IMR-90 (cell line): ENCODE data around the gene SAMD11. TPM values are rescaled to one million over a fixed set of nuclear protein-coding genes. Genes with fewer than 3 reads are reported as not detected.

Experiments used
- ATAC-seq: fragments of 200-7000 bp; cut with Tn5 transposase; 2 replicates; pipeline ENCODE4 v1.9.1; 2020; ENCODE audit warnings: low read depth, mild to moderate bottlenecking, moderate library complexity
- BruUV-seq: library from RNA; stranded (reverse); fragments of 400-500 nt; replicated peaks from 2 replicates; lab custom pipeline; 2021; lab: Mats Ljungman, UMichigan
- CTCF ChIA-PET: fragments of 300-600 bp; formaldehyde crosslinking; extraction: SDS; loops from one replicate; lab custom pipeline; 2021; ENCODE audit warnings: antibody characterized with exemption; lab: Yijun Ruan, JAX
- POLR2A ChIA-PET: fragments of 300-600 bp; sonication (Branson Sonifier 250); formaldehyde crosslinking; loops from one replicate; lab custom pipeline; 2022; ENCODE audit warnings: antibody characterized with exemption; ENCODE audit not compliant: unreplicated experiment; lab: Charles Lee
- DNase-seq: peaks from one replicate; pipeline ENCODE4 v3.0.0; 2013
- H2AFZ ChIP-seq: replicated peaks from 2 replicates; pipeline ENCODE3; 2013; ENCODE audit warnings: low read length, mild to moderate bottlenecking; ENCODE audit not compliant: poor library complexity
- H2AK5ac ChIP-seq: 2 replicates; pipeline ENCODE4 v1.6.1; 2013; ENCODE audit warnings: low read depth, low read length, inconsistent platforms
- H2AK9ac ChIP-seq: replicated peaks from 2 replicates; pipeline ENCODE3; 2013; ENCODE audit warnings: mild to moderate bottlenecking, low read depth, low read length, moderate library complexity; ENCODE audit not compliant: poor library complexity
- H2BK120ac ChIP-seq: 2 replicates; pipeline ENCODE4 v1.6.1; 2013; ENCODE audit warnings: low read depth, low read length, inconsistent platforms
- H2BK15ac ChIP-seq: 3 replicates; pipeline ENCODE4 v1.6.1; 2013; ENCODE audit warnings: low read depth, low read length, inconsistent platforms
- H2BK20ac ChIP-seq: 2 replicates; pipeline ENCODE4 v1.6.1; 2013; ENCODE audit warnings: low read depth, mild to moderate bottlenecking, inconsistent platforms, low read length, moderate library complexity
- H2BK5ac ChIP-seq: 2 replicates; pipeline ENCODE4 v1.6.1; 2013; ENCODE audit warnings: mild to moderate bottlenecking, low read depth, low read length, inconsistent platforms; ENCODE audit not compliant: poor library complexity, severe bottlenecking
- H3K14ac ChIP-seq: replicated peaks from 2 replicates; pipeline ENCODE4 v1.6.1; 2013; ENCODE audit warnings: low read depth, low read length, inconsistent platforms
- H3K18ac ChIP-seq: 2 replicates; pipeline ENCODE4 v1.6.1; 2013; ENCODE audit warnings: low read depth, low read length, control low read depth
- H3K23ac ChIP-seq: 2 replicates; pipeline ENCODE4 v1.6.1; 2013; ENCODE audit warnings: low read depth, low read length, inconsistent platforms
- H3K27ac ChIP-seq: 2 replicates; pipeline ENCODE4 v1.5.1; 2013; ENCODE audit warnings: mild to moderate bottlenecking, control low read depth, low read length; ENCODE audit not compliant: insufficient read depth
- H3K27me3 ChIP-seq: 2 replicates; pipeline ENCODE4 v1.6.1; 2013; ENCODE audit warnings: low read length; ENCODE audit not compliant: control insufficient read depth, insufficient read depth
- H3K36me3 ChIP-seq: 2 replicates; pipeline ENCODE4 v1.6.1; 2013; ENCODE audit warnings: low read length, mixed read lengths; ENCODE audit not compliant: control insufficient read depth, insufficient read depth
- H3K4ac ChIP-seq: 2 replicates; pipeline ENCODE4 v1.6.1; 2013; ENCODE audit warnings: low read depth, low read length, inconsistent platforms
- H3K4me1 ChIP-seq: 2 replicates; pipeline ENCODE4 v1.6.1; 2013; ENCODE audit warnings: low read length, mixed read lengths; ENCODE audit not compliant: control insufficient read depth, insufficient read depth
- H3K4me2 ChIP-seq: 2 replicates; pipeline ENCODE4 v1.6.1; 2013; ENCODE audit warnings: low read depth, mild to moderate bottlenecking, control low read depth, low read length, moderate library complexity
- H3K4me3 ChIP-seq: 2 replicates; pipeline ENCODE4 v1.5.1; 2013; ENCODE audit warnings: low read depth, mild to moderate bottlenecking, control low read depth, low read length, moderate library complexity; ENCODE audit not compliant: insufficient read depth
- H3K56ac ChIP-seq: 2 replicates; pipeline ENCODE4 v1.6.1; 2013; ENCODE audit warnings: low read length, inconsistent platforms; ENCODE audit not compliant: insufficient read depth; ENCODE audit errors: extremely low read depth
- H3K79me1 ChIP-seq, 2 experiments: 2 replicates each; pipeline ENCODE4 v1.6.1; 2013; ENCODE audit warnings: low read length in 2 of 2, inconsistent platforms in 1 of 2, low read depth in 1 of 2
- H3K9ac ChIP-seq: 2 replicates; pipeline ENCODE4 v1.6.1; 2013; ENCODE audit warnings: low read depth, low read length, control low read depth
- H3K9me1 ChIP-seq: 2 replicates; pipeline ENCODE4 v1.6.1; 2013; ENCODE audit warnings: low read length, inconsistent platforms; ENCODE audit not compliant: insufficient read depth
- H3K9me3 ChIP-seq: 2 replicates; pipeline ENCODE4 v1.6.1; 2013; ENCODE audit warnings: low read length; ENCODE audit not compliant: control insufficient read depth, insufficient read depth
- H4K20me1 ChIP-seq: 2 replicates; pipeline ENCODE4 v1.6.1; 2013; ENCODE audit warnings: low read length, inconsistent platforms; ENCODE audit not compliant: insufficient read depth
- H4K5ac ChIP-seq: 2 replicates; pipeline ENCODE4 v1.6.1; 2013; ENCODE audit warnings: mild to moderate bottlenecking, low read depth, low read length, control low read depth
- H4K8ac ChIP-seq, 2 experiments: 2 replicates each; pipeline ENCODE4 v1.6.1; 2013; ENCODE audit warnings: low read depth in 2 of 2, low read length in 2 of 2, control low read depth in 1 of 2, inconsistent platforms in 1 of 2
- H4K91ac ChIP-seq: 2 replicates; pipeline ENCODE4 v1.6.1; 2013; ENCODE audit warnings: low read depth, low read length, inconsistent platforms; ENCODE audit not compliant: insufficient read depth
- BHLHE40 ChIP-seq: fragments of 150-350 bp; IDR thresholded peaks from 2 replicates; pipeline ENCODE4 v1.6.1; 2016; ENCODE audit warnings: mild to moderate bottlenecking, low read depth, low read length
- CEBPB ChIP-seq: IDR thresholded peaks from 2 replicates; pipeline ENCODE4 v1.6.1; 2012; ENCODE audit warnings: low read depth, low read length, improper control_type of control experiment
- CHD1 ChIP-seq: IDR thresholded peaks from 2 replicates; pipeline ENCODE4 v1.6.1; 2012; ENCODE audit warnings: low read depth, low read length, improper control_type of control experiment
- ELK1 ChIP-seq: fragments of 150-350 bp; IDR thresholded peaks from 2 replicates; pipeline ENCODE4 v1.6.1; 2016; ENCODE audit warnings: low read depth, mild to moderate bottlenecking, low read length, moderate library complexity, borderline replicate concordance
- FOS ChIP-seq: fragments of 150-350 bp; IDR thresholded peaks from 2 replicates; pipeline ENCODE4 v1.6.1; 2016; ENCODE audit warnings: low read depth, low read length
- MAFK ChIP-seq: IDR thresholded peaks from 2 replicates; pipeline ENCODE4 v1.6.1; 2012; ENCODE audit warnings: low read depth, low read length, improper control_type of control experiment
- MAZ ChIP-seq: IDR thresholded peaks from 2 replicates; pipeline ENCODE4 v1.6.1; 2012; ENCODE audit warnings: low read depth, mild to moderate bottlenecking, low read length, improper control_type of control experiment, moderate library complexity, borderline replicate concordance
- MXI1 ChIP-seq: IDR thresholded peaks from 2 replicates; pipeline ENCODE4 v1.6.1; 2012; ENCODE audit warnings: low read depth, mild to moderate bottlenecking, low read length, moderate library complexity, borderline replicate concordance
- NFE2L2 ChIP-seq: fragments of 150-350 bp; IDR thresholded peaks from 2 replicates; pipeline ENCODE4 v1.6.1; 2016; ENCODE audit warnings: low read depth, mild to moderate bottlenecking, low read length
- POLR2A ChIP-seq: IDR thresholded peaks from 2 replicates; pipeline ENCODE4 v1.6.1; 2012; ENCODE audit warnings: mild to moderate bottlenecking, low read depth, low read length
- RAD21 ChIP-seq: IDR thresholded peaks from 2 replicates; pipeline ENCODE4 v1.6.1; 2012; ENCODE audit warnings: low read length, improper control_type of control experiment
- RCOR1 ChIP-seq: IDR thresholded peaks from 2 replicates; pipeline ENCODE4 v1.6.1; 2012; ENCODE audit warnings: mild to moderate bottlenecking, low read length, improper control_type of control experiment; ENCODE audit not compliant: insufficient replicate concordance
- RFX5 ChIP-seq: IDR thresholded peaks from 2 replicates; pipeline ENCODE4 v1.8.0; 2012; ENCODE audit warnings: low read depth, mild to moderate bottlenecking, low read length, moderate library complexity
- SMC3 ChIP-seq: fragments of 150-350 bp; IDR thresholded peaks from 2 replicates; pipeline ENCODE4 v1.6.1; 2016; ENCODE audit warnings: low read depth, mild to moderate bottlenecking, antibody characterized with exemption, low read length, moderate library complexity
- USF2 ChIP-seq: fragments of 150-350 bp; IDR thresholded peaks from 2 replicates; pipeline ENCODE4 v1.6.1; 2017; ENCODE audit warnings: mild to moderate bottlenecking, antibody characterized with exemption, low read length, low read depth
- WGBS, 2 experiments: methylation state at CpG; one replicate each; pipeline versions ENCODE4 v1.1.5 to v1.1.7; 2013; ENCODE audit warnings: missing lambda C conversion rate in 2 of 2; ENCODE audit not compliant: insufficient read length in 1 of 2; ENCODE audit errors: extremely low coverage in 2 of 2; 5-methylcytosine and 5-hydroxymethylcytosine counted together
- dilution Hi-C: fragments of 300-500 bp; cut with HindIII; formaldehyde crosslinking; loops from one replicate; pipeline ENCODE4 v1.14.3; 2018; ENCODE audit warnings: low sequenced_read_pairs; ENCODE audit not compliant: unreplicated experiment
- in situ Hi-C: fragments of 300-500 bp; cut with MboI; formaldehyde crosslinking; loops from 3 replicates; pipeline ENCODE4 v1.14.3; 2019; ENCODE audit warnings: low sequenced_read_pairs, inconsistent platforms, mixed read lengths
- intact Hi-C: fragments of 100-400 bp; cut with micrococcal nuclease; formaldehyde crosslinking; loops from 2 replicates; pipeline ENCODE4 v1.10.0; 2022
- polyA plus RNA-seq, 3 experiments: library from polyadenylated mRNA; depleted of rRNA; stranded (reverse); fragments of >200 nt; gene quantifications; 2 replicates each; pipeline ENCODE4 v1.2.3, GENCODE V29; 2012; ENCODE audit warnings: low replicate concordance in 1 of 3
- total RNA-seq: library from RNA; depleted of rRNA; stranded (reverse); fragments of >200 nt; gene quantifications from 2 replicates; pipeline ENCODE4 v1.2.3, GENCODE V29; 2012

The SAMD11 gene
- total and polyA plus RNA-seq, 2 of the 4 experiments (the other 2 are of a cell fraction) = 5.9 to 22.9 TPM

GRCh38 chr1:965526-966134 lies 41.9 kb downstream of the SAMD11 start:
- no peak overlapping the region for H2BK15ac ChIP-seq
- intact Hi-C loops = no loop called here
- H3K79me1 ChIP-seq = peaks cover 7 to 23% of the 10 kb centered on the region in 2 experiments; a peak in 3 of 4 replicates
- H2BK20ac ChIP-seq = no peak overlapping the region
- peaks cover 9% of the 10 kb centered on the region for H3K9me1 ChIP-seq
- peak overlapping the region; percentile 93 for H2AK9ac ChIP-seq
- 79% methylated on average over 3 of the region's 26 CpGs; no CpG with 5 or more reads in 1 of the 2 experiments for WGBS, 2 experiments
- peak overlapping the region; percentile 92; the same call in 1 of the 2 replicates for H3K4me3 ChIP-seq
- H3K56ac ChIP-seq = no peak overlapping the region
- H3K4me2 ChIP-seq = peak overlapping the region; percentile 96; the same call in 1 of the 2 replicates
- dilution Hi-C loops = no loop called here
- ATAC-seq (no peak), DNase-seq (no peak)
- H4K8ac ChIP-seq = no peak overlapping the region
- no TSS peak for BruUV-seq
- CTCF ChIA-PET = no interaction called here
- peak overlapping the region; percentile 48; the same call in 1 of the 2 replicates for H3K27ac ChIP-seq
- 0 out of 2 replicates have a peak overlapping the region, but pooled peaks have one; percentile 37 for H4K5ac ChIP-seq
- no peaks in the 10 kb centered on the region for H4K20me1 ChIP-seq
- no peaks in the 10 kb centered on the region for H3K9me3 ChIP-seq
- no peak overlapping the region for H3K14ac ChIP-seq
- peaks cover 5% of the 10 kb centered on the region; the same call in 1 of the 2 replicates for H3K27me3 ChIP-seq
- POLR2A ChIA-PET = no interaction called here
- H4K91ac ChIP-seq = 0 out of 2 replicates have a peak overlapping the region, but pooled peaks have one; percentile 32
- H2AK5ac ChIP-seq = peak overlapping the region; percentile 76
- in situ Hi-C loops = no loop called here
- H3K4ac ChIP-seq = no peak overlapping the region
- H3K4me1 ChIP-seq = peaks cover 12% of the 10 kb centered on the region
- no peak overlapping the region for H2BK120ac ChIP-seq
- H2AFZ ChIP-seq = peak overlapping the region; percentile 87
- no peak overlapping the region for H3K18ac ChIP-seq
- no peak overlapping the region for H3K9ac ChIP-seq
- no peak overlapping the region for H3K23ac ChIP-seq
- peaks cover 20% of the 10 kb centered on the region for H3K36me3 ChIP-seq
- H2BK5ac ChIP-seq = peak overlapping the region; percentile 83
- TF ChIP-seq CEBPB = no peak
- no peak for TF ChIP-seq FOS
- no peak for TF ChIP-seq BHLHE40
- no peak for TF ChIP-seq RAD21
- TF ChIP-seq RFX5 = no peak
- TF ChIP-seq RCOR1 = no peak
- TF ChIP-seq MAZ = no peak
- no peak for TF ChIP-seq MXI1
- no peak for TF ChIP-seq NFE2L2
- no peak for TF ChIP-seq CHD1
- TF ChIP-seq MAFK = no peak
- no peak for TF ChIP-seq USF2
- no peak for TF ChIP-seq ELK1
- TF ChIP-seq SMC3 = no peak
- TF ChIP-seq POLR2A = no peak
